ENCODE results near the gene GBX2.

The GBX2 gene

GRCh38 chr2:236172255-236173035, 4.3 kb upstream of the GBX2 start:
- no peaks in the 10 kb centered on the region for H3K36me3 ChIP-seq (ENCODE audit: insufficient read depth, low read length)
- H3K4me2 ChIP-seq (ENCODE audit: low read length), result no peak overlapping the region
- no peak overlapping the region for H3K4me3 ChIP-seq (ENCODE audit: low read length)
- no peaks in the 10 kb centered on the region for H3K9me3 ChIP-seq (replicated peaks; ENCODE audit: low read length)
- H3K27me3 ChIP-seq (ENCODE audit: control insufficient read depth, insufficient read depth, low read length), result peaks cover 72% of the 10 kb centered on the region
- peaks cover 21% of the 10 kb centered on the region for H3K4me1 ChIP-seq (ENCODE audit: control insufficient read depth, insufficient read depth, low read length)
- H3K9ac ChIP-seq (ENCODE audit: low read depth, low read length), result no peak overlapping the region

- Histone ChIP-seq H3K27me3 (ENCODE audit: control insufficient read depth, insufficient read depth, low read length) (peaks cover 79% of the 10 kb centered on the region), H3K4me3 (ENCODE audit: low read length) (no peak overlapping the region), H3K36me3 (ENCODE audit: insufficient read depth, low read length) (no peaks in the 10 kb centered on the region), H3K4me2 (ENCODE audit: low read length) (peak overlapping the region; percentile 44), H3K4me1 (ENCODE audit: control insufficient read depth, insufficient read depth, low read length) (peaks cover 27% of the 10 kb centered on the region), H3K9me3 (replicated peaks; ENCODE audit: low read length) (no peaks in the 10 kb centered on the region), H3K9ac (ENCODE audit: low read depth, low read length) (no peak overlapping the region)
These were observed 3.6 kb upstream of the GBX2 start for GRCh38 chr2:236171680-236172254.

GRCh38 chr2:236171181-236171679, 3.0 kb upstream of the GBX2 start:
- no peaks in the 10 kb centered on the region for H3K36me3 ChIP-seq (ENCODE audit: insufficient read depth, low read length)
- H3K9me3 ChIP-seq (replicated peaks; ENCODE audit: low read length), result no peaks in the 10 kb centered on the region
- no peak overlapping the region for H3K4me3 ChIP-seq (ENCODE audit: low read length)
- H3K4me1 ChIP-seq (ENCODE audit: control insufficient read depth, insufficient read depth, low read length), result peaks cover 32% of the 10 kb centered on the region
- no peak overlapping the region for H3K9ac ChIP-seq (ENCODE audit: low read depth, low read length)
- H3K4me2 ChIP-seq (ENCODE audit: low read length), result peak overlapping the region; percentile 44
- H3K27me3 ChIP-seq (ENCODE audit: control insufficient read depth, insufficient read depth, low read length), result peaks cover 84% of the 10 kb centered on the region

- H3K9me3 ChIP-seq (replicated peaks; ENCODE audit: low read length), result no peaks in the 10 kb centered on the region
- peaks cover 90% of the 10 kb centered on the region for H3K27me3 ChIP-seq (ENCODE audit: control insufficient read depth, insufficient read depth, low read length)
- no peak overlapping the region for H3K4me3 ChIP-seq (ENCODE audit: low read length)
These were observed 2.5 kb upstream of the GBX2 start for GRCh38 chr2:236170590-236171165.

GRCh38 chr2:236169741-236170589, 1.8 kb upstream of the GBX2 start:
- no peaks in the 10 kb centered on the region for H3K36me3 ChIP-seq (ENCODE audit: insufficient read depth, low read length)
- H3K27me3 ChIP-seq (ENCODE audit: control insufficient read depth, insufficient read depth, low read length), result peaks cover 96% of the 10 kb centered on the region
- H3K9ac ChIP-seq (ENCODE audit: low read depth, low read length), result no peak overlapping the region
- H3K9me3 ChIP-seq (replicated peaks; ENCODE audit: low read length), result no peaks in the 10 kb centered on the region
- no peak overlapping the region for H3K4me3 ChIP-seq (ENCODE audit: low read length)
- H3K4me1 ChIP-seq (ENCODE audit: control insufficient read depth, insufficient read depth, low read length), result peaks cover 28% of the 10 kb centered on the region
- H3K4me2 ChIP-seq (ENCODE audit: low read length), result no peak overlapping the region

More at GRCh38 chr2:236170590-236171165, 2.5 kb upstream of the GBX2 start:
- Histone ChIP-seq H3K36me3 (ENCODE audit: insufficient read depth, low read length) (no peaks in the 10 kb centered on the region), H3K4me2 (ENCODE audit: low read length) (no peak overlapping the region), H3K9ac (ENCODE audit: low read depth, low read length) (no peak overlapping the region), H3K4me1 (ENCODE audit: control insufficient read depth, insufficient read depth, low read length) (peaks cover 31% of the 10 kb centered on the region)

- peaks cover 95% of the 10 kb centered on the region for H3K27me3 ChIP-seq (ENCODE audit: control insufficient read depth, insufficient read depth, low read length)
- H3K9ac ChIP-seq (ENCODE audit: low read depth, low read length), result no peak overlapping the region
- H3K4me3 ChIP-seq (ENCODE audit: low read length), result no peak overlapping the region
- no peaks in the 10 kb centered on the region for H3K36me3 ChIP-seq (ENCODE audit: insufficient read depth, low read length)
- H3K4me1 ChIP-seq (ENCODE audit: control insufficient read depth, insufficient read depth, low read length), result peaks cover 28% of the 10 kb centered on the region
- H3K9me3 ChIP-seq (replicated peaks; ENCODE audit: low read length), result no peaks in the 10 kb centered on the region
- H3K4me2 ChIP-seq (ENCODE audit: low read length), result no peak overlapping the region
These were observed 1.1 kb upstream of the GBX2 start for GRCh38 chr2:236169151-236169721.

GRCh38 chr2:236167297-236168109, 683 bp downstream of the GBX2 start:
- peaks cover 79% of the 10 kb centered on the region for H3K27me3 ChIP-seq (ENCODE audit: control insufficient read depth, insufficient read depth, low read length)
- peak overlapping the region; percentile 45 for H3K9ac ChIP-seq (ENCODE audit: low read depth, low read length)
- H3K4me1 ChIP-seq (ENCODE audit: control insufficient read depth, insufficient read depth, low read length), result peaks cover 35% of the 10 kb centered on the region
- no peaks in the 10 kb centered on the region for H3K9me3 ChIP-seq (replicated peaks; ENCODE audit: low read length)
- peak overlapping the region; percentile 93 for H3K4me2 ChIP-seq (ENCODE audit: low read length)
- peak overlapping the region; percentile 75 for H3K4me3 ChIP-seq (ENCODE audit: low read length)
- H3K36me3 ChIP-seq (ENCODE audit: insufficient read depth, low read length), result no peaks in the 10 kb centered on the region

GRCh38 chr2:236166796-236167296, 1.3 kb downstream of the GBX2 start:
- Histone ChIP-seq H3K4me1 (ENCODE audit: control insufficient read depth, insufficient read depth, low read length) (peaks cover 35% of the 10 kb centered on the region), H3K4me2 (ENCODE audit: low read length) (peak overlapping the region; percentile 93), H3K9ac (ENCODE audit: low read depth, low read length) (peak overlapping the region; percentile 45), H3K27me3 (ENCODE audit: control insufficient read depth, insufficient read depth, low read length) (peaks cover 73% of the 10 kb centered on the region), H3K9me3 (replicated peaks; ENCODE audit: low read length) (no peaks in the 10 kb centered on the region), H3K36me3 (ENCODE audit: insufficient read depth, low read length) (no peaks in the 10 kb centered on the region), H3K4me3 (ENCODE audit: low read length) (peak overlapping the region; percentile 75)

- H3K27me3 ChIP-seq (ENCODE audit: control insufficient read depth, insufficient read depth, low read length), result peaks cover 65% of the 10 kb centered on the region
- peak overlapping the region; percentile 45 for H3K9ac ChIP-seq (ENCODE audit: low read depth, low read length)
- no peaks in the 10 kb centered on the region for H3K9me3 ChIP-seq (replicated peaks; ENCODE audit: low read length)
- H3K4me2 ChIP-seq (ENCODE audit: low read length), result peak overlapping the region; percentile 93
- H3K4me3 ChIP-seq (ENCODE audit: low read length), result peak overlapping the region; percentile 75
- peaks cover 35% of the 10 kb centered on the region for H3K4me1 ChIP-seq (ENCODE audit: control insufficient read depth, insufficient read depth, low read length)
- no peaks in the 10 kb centered on the region for H3K36me3 ChIP-seq (ENCODE audit: insufficient read depth, low read length)
These were observed 2.1 kb downstream of the GBX2 start for GRCh38 chr2:236165842-236166795.
